ENCODE data around the gene NDUFS1. TPM values are rescaled to one million over a fixed set of nuclear protein-coding genes. Genes with fewer than 3 reads are reported as not detected.
A peak's percentile ranks its signal among the peaks of the same experiment; 100 is the strongest.
"Not testable (repeated sequence)": the region's sequence is repeated elsewhere in the genome, so short reads cannot be mapped to it uniquely, and the experiment has no call there.

Gene NDUFS1
- total and polyA plus RNA-seq, 10 donors, result 9.0 to 93.6 (median 65.2) TPM

GRCh38 chr2:206108713-206109112, 50.5 kb downstream of the NDUFS1 start:
- Histone ChIP-seq H3K9me3 (peaks cover 0 to 13% (median 4%) of the 10 kb centered on the region in 8 donors), H3K27me3 (replicated peaks in 1 of 7) (no peaks in the 10 kb centered on the region), H3K4me3 (no peak overlapping the region), H3K36me3 (peaks cover 0 to 15% (median 0%) of the 10 kb centered on the region in 6 donors), H3K27ac (no peak overlapping the region), H3K4me1 (no peaks in the 10 kb centered on the region)
- 74 to 86% (median 77%) methylated on average over 7 of the region's 7 CpGs for WGBS, 5 donors
- DNase-seq, result no peak
- no peak for TF ChIP-seq POLR2AphosphoS5 (IDR thresholded peaks at IDR 0.05)
- no peak for TF ChIP-seq POLR2A (IDR thresholded peaks at IDR 0.05)
- no peak for TF ChIP-seq CTCF (IDR thresholded peaks at IDR 0.05 in 8 of 11, conservative IDR thresholded peaks at IDR 0.05 in 3 of 11)
- intact Hi-C loops (cut with DNase I; ENCODE audit: low total_unique reads), result no loop called here

- Histone ChIP-seq H3K36me3 (no peaks in the 10 kb centered on the region), H3K9me3 (no peaks in the 10 kb centered on the region), H3K4me1 (no peaks in the 10 kb centered on the region), H3K27me3 (replicated peaks in 1 of 7) (no peaks in the 10 kb centered on the region), H3K27ac (no peak overlapping the region), H3K4me3 (no peak overlapping the region)
- intact Hi-C loops (cut with DNase I; ENCODE audit: low total_unique reads), result no loop called here
- WGBS, 5 donors, result 94 to 99% (median 97%) methylated on average over 5 of the region's 5 CpGs
- DNase-seq, result no peak
- TF ChIP-seq CTCF (IDR thresholded peaks at IDR 0.05 in 8 of 11, conservative IDR thresholded peaks at IDR 0.05 in 3 of 11) (no peak), POLR2AphosphoS5 (IDR thresholded peaks at IDR 0.05) (no peak), POLR2A (IDR thresholded peaks at IDR 0.05) (no peak)
Measured at GRCh38 chr2:206105541-206105940, 53.7 kb downstream of the NDUFS1 start.

GRCh38 chr2:206105038-206105437, 54.2 kb downstream of the NDUFS1 start:
- no peaks in the 10 kb centered on the region for H3K36me3 ChIP-seq
- H3K27ac ChIP-seq, result no peak overlapping the region
- TF ChIP-seq POLR2AphosphoS5 (IDR thresholded peaks at IDR 0.05) (no peak), POLR2A (IDR thresholded peaks at IDR 0.05) (no peak), CTCF (IDR thresholded peaks at IDR 0.05 in 8 of 11, conservative IDR thresholded peaks at IDR 0.05 in 3 of 11) (no peak)
- no peaks in the 10 kb centered on the region for H3K4me1 ChIP-seq
- H3K4me3 ChIP-seq, result no peak overlapping the region
- no peak for DNase-seq
- no peaks in the 10 kb centered on the region for H3K27me3 ChIP-seq (replicated peaks in 1 of 7)
- no peaks in the 10 kb centered on the region for H3K9me3 ChIP-seq
- intact Hi-C loops (cut with DNase I; ENCODE audit: low total_unique reads), result no loop called here
- WGBS, 5 donors, result 89 to 94% (median 91%) methylated on average over 4 of the region's 4 CpGs

- intact Hi-C loops (cut with DNase I; ENCODE audit: low total_unique reads); H3K27me3 ChIP-seq (replicated peaks in 1 of 7); H3K9me3 ChIP-seq; H3K36me3 ChIP-seq; H3K4me1 ChIP-seq; H3K4me3 ChIP-seq: not testable (repeated sequence)
- peak overlapping the region in 1 of 8 donors; percentile 56 for H3K27ac ChIP-seq
- peak; percentile 86 for DNase-seq
- 62 to 91% (median 79%) methylated on average over 19 of the region's 19 CpGs for WGBS, 5 donors
Measured at GRCh38 chr2:206098872-206099271, 60.4 kb downstream of the NDUFS1 start.

GRCh38 chr2:206098471-206098870, 60.8 kb downstream of the NDUFS1 start:
- TF ChIP-seq POLR2AphosphoS5 (IDR thresholded peaks at IDR 0.05), result no peak
- no peak for TF ChIP-seq POLR2A (IDR thresholded peaks at IDR 0.05)
- no peak for TF ChIP-seq CTCF (IDR thresholded peaks at IDR 0.05 in 8 of 11, conservative IDR thresholded peaks at IDR 0.05 in 3 of 11)
- Histone ChIP-seq H3K4me3 (no peak overlapping the region), H3K27me3 (replicated peaks in 1 of 7) (no peaks in the 10 kb centered on the region), H3K4me1 (peaks cover 0 to 8% (median 0%) of the 10 kb centered on the region in 6 donors), H3K9me3 (no peaks in the 10 kb centered on the region), H3K27ac (peak overlapping the region in 1 of 8 donors; percentile 56), H3K36me3 (no peaks in the 10 kb centered on the region)
- DNase-seq, result no peak
- 73 to 95% (median 82%) methylated on average over 9 of the region's 9 CpGs for WGBS, 5 donors
- intact Hi-C loops (cut with DNase I; ENCODE audit: low total_unique reads), result no loop called here
